WTC11 (cell line): Measurements from ENCODE around the gene GTPBP1. TPM values are rescaled to one million over a fixed set of nuclear protein-coding genes. Genes with fewer than 3 reads are reported as not detected.
A peak's percentile ranks its signal among the peaks of the same experiment; 100 is the strongest.

Experiments
- ARID4B ChIP-seq: sonication (generic); formaldehyde crosslinking; IDR thresholded peaks from 2 replicates; pipeline ENCODE4 v1.8.0; 2023; ENCODE audit warnings: missing genetic modification reagents, mild to moderate bottlenecking, borderline replicate concordance
- ATF1 ChIP-seq: sonication (generic); formaldehyde crosslinking; IDR thresholded peaks from 2 replicates; pipeline ENCODE4 v1.8.1; 2023; ENCODE audit warnings: mild to moderate bottlenecking, moderate library complexity, missing genetic modification reagents
- ATF3 ChIP-seq: sonication (generic); formaldehyde crosslinking; conservative IDR thresholded peaks from 2 replicates; pipeline ENCODE4 v1.8.1; 2022; ENCODE audit warnings: mild to moderate bottlenecking, missing genetic modification reagents
- CBFB ChIP-seq: sonication (generic); formaldehyde crosslinking; IDR thresholded peaks from 2 replicates; pipeline ENCODE4 v1.8.1; 2022; ENCODE audit warnings: mild to moderate bottlenecking, low read depth, missing genetic modification reagents
- E2F5 ChIP-seq: sonication (generic); formaldehyde crosslinking; IDR thresholded peaks from 2 replicates; pipeline ENCODE4 v1.8.1; 2022; ENCODE audit warnings: mild to moderate bottlenecking, moderate library complexity, missing genetic modification reagents
- ELF4 ChIP-seq: sonication (generic); formaldehyde crosslinking; IDR thresholded peaks from 2 replicates; pipeline ENCODE4 v1.8.1; 2022; ENCODE audit warnings: low read depth, mild to moderate bottlenecking, moderate library complexity, missing genetic modification reagents
- ESRRA ChIP-seq: sonication (generic); formaldehyde crosslinking; IDR thresholded peaks from 2 replicates; pipeline ENCODE4 v1.8.1; 2022; ENCODE audit warnings: mild to moderate bottlenecking, missing genetic modification reagents, borderline replicate concordance
- FOXJ3 ChIP-seq: sonication (generic); formaldehyde crosslinking; IDR thresholded peaks from 2 replicates; pipeline ENCODE4 v1.9.0; 2021; ENCODE audit warnings: missing genetic modification reagents, mild to moderate bottlenecking, borderline replicate concordance
- FOXP4 ChIP-seq: sonication (generic); formaldehyde crosslinking; IDR thresholded peaks from 2 replicates; pipeline ENCODE4 v1.8.0; 2022; ENCODE audit warnings: mild to moderate bottlenecking, missing genetic modification reagents
- GTF2I ChIP-seq: fragments of 250-450 bp; sonication (Bioruptor Pico); conservative IDR thresholded peaks from 2 replicates; pipeline ENCODE4 v1.4.0; 2021; ENCODE audit warnings: mild to moderate bottlenecking
- HMGA2 ChIP-seq: fragments of 250-450 bp; sonication (Bioruptor Pico); IDR thresholded peaks from 2 replicates; pipeline ENCODE4 v1.4.0; 2021; ENCODE audit warnings: mild to moderate bottlenecking, moderate library complexity
- IRF1 ChIP-seq: sonication (generic); formaldehyde crosslinking; IDR thresholded peaks from 2 replicates; pipeline ENCODE4 v1.8.0; 2023; ENCODE audit warnings: missing genetic modification reagents
- MLX ChIP-seq: sonication (generic); formaldehyde crosslinking; IDR thresholded peaks from 2 replicates; pipeline ENCODE4 v1.8.1; 2023; ENCODE audit warnings: mild to moderate bottlenecking, missing genetic modification reagents, moderate library complexity
- NFE2L1 ChIP-seq: sonication (generic); formaldehyde crosslinking; IDR thresholded peaks from 2 replicates; pipeline ENCODE4 v1.8.1; 2023; ENCODE audit warnings: missing genetic modification reagents
- NFYB ChIP-seq: sonication (generic); formaldehyde crosslinking; conservative IDR thresholded peaks from 2 replicates; pipeline ENCODE4 v1.8.0; 2022; ENCODE audit warnings: low read depth, missing genetic modification reagents
- OVOL2 ChIP-seq: fragments of 250-450 bp; sonication (Bioruptor Pico); IDR thresholded peaks from 2 replicates; pipeline ENCODE4 v1.9.0; 2021; ENCODE audit warnings: mild to moderate bottlenecking, borderline replicate concordance
- SOX15 ChIP-seq: fragments of 250-450 bp; sonication (Bioruptor Pico); IDR thresholded peaks from 2 replicates; pipeline ENCODE4 v1.9.0; 2021; ENCODE audit warnings: mild to moderate bottlenecking
- SP1 ChIP-seq: sonication (generic); formaldehyde crosslinking; conservative IDR thresholded peaks from 2 replicates; pipeline ENCODE4 v1.8.1; 2022; ENCODE audit warnings: missing genetic modification reagents
- ZNF219 ChIP-seq: sonication (generic); formaldehyde crosslinking; IDR thresholded peaks from 2 replicates; pipeline ENCODE4 v1.8.0; 2023; ENCODE audit warnings: missing genetic modification reagents, mild to moderate bottlenecking, borderline replicate concordance
- ZNF263 ChIP-seq: sonication (generic); formaldehyde crosslinking; IDR thresholded peaks from 2 replicates; pipeline ENCODE4 v1.8.1; 2022; ENCODE audit warnings: low read depth, mild to moderate bottlenecking, moderate library complexity, missing genetic modification reagents
- ZNF317 ChIP-seq: sonication (generic); formaldehyde crosslinking; IDR thresholded peaks from 2 replicates; pipeline ENCODE4 v1.8.1; 2023; ENCODE audit warnings: low read depth, mild to moderate bottlenecking, moderate library complexity, missing genetic modification reagents, borderline replicate concordance
- ZNF425 ChIP-seq: fragments of 250-450 bp; sonication (Bioruptor Pico); conservative IDR thresholded peaks from 2 replicates; pipeline ENCODE4 v1.9.0; 2021; ENCODE audit warnings: mild to moderate bottlenecking
- ZNF532 ChIP-seq: fragments of 250-450 bp; sonication (Bioruptor Pico); IDR thresholded peaks from 2 replicates; pipeline ENCODE4 v1.9.0; 2021; ENCODE audit warnings: mild to moderate bottlenecking, borderline replicate concordance
- total RNA-seq: library from RNA; stranded (reverse); gene quantifications from 3 replicates; pipeline ENCODE4 v1.2.3, GENCODE V29; 2021

The GTPBP1 gene
- total RNA-seq, 1 experiment from 2014 or later = 108 TPM

GRCh38 chr22:38755911-38756532, 50.3 kb downstream of the GTPBP1 start, which contains the start of gene SUN2 (continued):
- no peak for TF ChIP-seq ESRRA (CRISPR knock-in tag)
- no peak for TF ChIP-seq ATF3 (CRISPR knock-in tag)
- no peak for TF ChIP-seq FOXJ3 (CRISPR knock-in tag)
- no peak for TF ChIP-seq ARID4B (CRISPR knock-in tag)
- TF ChIP-seq CBFB (CRISPR knock-in tag) = no peak
- TF ChIP-seq ATF1 (CRISPR knock-in tag) = no peak
- TF ChIP-seq NFYB (CRISPR knock-in tag) = peak; percentile 83
- 0 out of 2 replicates have a peak, but pooled peaks have one; percentile 23 for TF ChIP-seq E2F5
- no peak for TF ChIP-seq GTF2I
- no peak for TF ChIP-seq SOX15 (CRISPR knock-in tag)
- no peak for TF ChIP-seq ELF4 (CRISPR knock-in tag)
- 0 out of 2 replicates have a peak, but pooled peaks have one; percentile 32 for TF ChIP-seq FOXP4 (CRISPR knock-in tag)
- TF ChIP-seq MLX (CRISPR knock-in tag) = no peak
- TF ChIP-seq ZNF263 (CRISPR knock-in tag) = no peak
- no peak for TF ChIP-seq ZNF425 (CRISPR knock-in tag)
- TF ChIP-seq ZNF219 (CRISPR knock-in tag) = no peak
- peak; percentile 90 for TF ChIP-seq SP1 (CRISPR knock-in tag)
- no peak for TF ChIP-seq NFE2L1 (CRISPR knock-in tag)
- no peak for TF ChIP-seq ZNF532
- no peak for TF ChIP-seq HMGA2 (CRISPR knock-in tag)
- TF ChIP-seq IRF1 (CRISPR knock-in tag) = no peak
- no peak for TF ChIP-seq ZNF317 (CRISPR knock-in tag)
- no peak for TF ChIP-seq OVOL2 (CRISPR knock-in tag)
